IPS-NIHi7 (cell line): ENCODE data around the gene GFOD2.
"Not testable (repeated sequence)": the region's sequence is repeated elsewhere in the genome, so short reads cannot be mapped to it uniquely, and the experiment has no call there.

ENCODE experiments used
- DNase-seq: peaks from one replicate; pipeline ENCODE4 v3.0.0; 2012; ENCODE audit warnings: mixed read lengths; ENCODE audit errors: extremely low spot score

Gene GFOD2

DNA sequence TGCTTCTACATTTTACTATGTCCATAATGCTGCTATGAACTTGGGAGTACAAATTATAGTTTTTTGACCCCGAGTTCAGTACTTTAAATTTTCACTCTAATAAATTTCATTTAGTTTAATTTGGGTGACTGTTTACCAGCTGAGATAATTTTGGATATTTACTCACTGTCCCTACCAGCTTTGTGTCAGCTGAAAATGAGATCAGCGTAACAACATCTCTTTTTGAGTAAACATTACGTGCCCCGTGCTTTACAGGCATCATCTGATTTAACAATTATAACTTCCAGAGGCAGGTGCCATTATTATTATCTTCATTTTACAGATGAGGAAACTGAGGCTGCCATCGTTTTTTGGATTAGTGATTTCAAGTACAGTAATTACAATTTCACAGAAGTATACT lies 15.0 kb downstream of the GFOD2 start:
- no peak for DNase-seq

GRCh38 chr16:67703626-67704025 lies 15.5 kb downstream of the GFOD2 start:
- DNase-seq, result no peak

DNA sequence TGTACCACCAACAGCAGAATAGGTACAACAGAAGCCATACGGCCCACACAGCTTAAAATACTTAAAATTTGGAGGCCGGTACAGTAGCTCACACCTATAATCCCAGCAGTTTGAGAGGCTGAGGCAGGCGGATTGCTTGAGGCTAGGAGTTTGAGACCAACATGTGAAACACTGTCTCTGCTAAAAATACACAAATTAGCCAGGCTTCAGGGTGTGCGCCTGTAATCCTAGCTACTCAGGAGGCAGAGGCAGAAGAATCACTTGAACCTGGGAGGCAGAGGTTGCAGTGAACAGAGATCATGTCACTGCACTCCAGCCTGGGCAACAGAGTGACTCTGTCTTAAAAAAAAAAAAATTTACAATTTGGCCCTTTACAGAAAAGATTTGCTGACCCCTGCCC lies 17.0 kb downstream of the GFOD2 start:
- DNase-seq, result no peak

DNA sequence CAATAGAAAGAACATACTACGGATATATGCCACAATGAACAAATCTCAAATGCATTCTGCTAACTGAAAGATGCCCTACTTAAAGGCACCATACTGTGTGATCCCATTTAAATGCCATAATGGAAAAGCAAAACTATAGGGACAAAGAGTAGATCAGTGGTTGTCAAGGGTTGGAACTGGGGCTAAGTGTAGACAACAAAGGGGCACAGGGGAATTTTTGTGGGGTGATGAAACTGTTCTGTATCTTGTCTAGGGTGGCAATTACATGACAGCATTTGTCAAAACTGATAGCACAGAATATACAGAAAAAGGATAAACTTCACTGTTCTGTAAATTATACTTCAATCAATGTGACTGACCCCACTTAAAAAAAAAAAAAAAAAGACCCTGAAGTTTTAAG lies 17.7 kb downstream of the GFOD2 start:
- no peak for DNase-seq

DNA sequence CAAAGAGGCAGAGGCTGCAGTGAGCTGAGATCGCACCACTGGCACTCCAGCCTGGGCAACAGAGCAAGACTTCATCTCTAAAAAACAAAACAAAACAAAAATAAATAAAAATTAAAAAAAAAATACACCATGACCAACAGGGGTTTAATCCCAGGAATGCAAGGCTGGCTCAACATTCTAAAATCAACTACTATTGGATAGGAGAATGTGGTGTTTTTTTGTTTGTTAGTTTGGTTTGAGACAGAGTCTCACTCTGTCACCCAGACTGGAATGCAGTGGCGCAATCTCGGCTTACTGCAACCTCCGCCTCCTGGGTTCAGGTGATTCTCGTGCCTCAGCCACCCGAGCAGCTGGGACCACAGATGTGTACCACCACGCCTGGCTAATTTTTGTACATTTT lies 19.9 kb downstream of the GFOD2 start:
- DNase-seq, result no peak

- DNase-seq, result no peak
Measured at GRCh38 chr16:67697422-67698185, 21.5 kb downstream of the GFOD2 start.

GRCh38 chr16:67694611-67695010 lies 24.5 kb downstream of the GFOD2 start:
- no peak for DNase-seq

GRCh38 chr16:67693517-67694285 lies 25.4 kb downstream of the GFOD2 start:
- not testable (repeated sequence) for DNase-seq

DNA sequence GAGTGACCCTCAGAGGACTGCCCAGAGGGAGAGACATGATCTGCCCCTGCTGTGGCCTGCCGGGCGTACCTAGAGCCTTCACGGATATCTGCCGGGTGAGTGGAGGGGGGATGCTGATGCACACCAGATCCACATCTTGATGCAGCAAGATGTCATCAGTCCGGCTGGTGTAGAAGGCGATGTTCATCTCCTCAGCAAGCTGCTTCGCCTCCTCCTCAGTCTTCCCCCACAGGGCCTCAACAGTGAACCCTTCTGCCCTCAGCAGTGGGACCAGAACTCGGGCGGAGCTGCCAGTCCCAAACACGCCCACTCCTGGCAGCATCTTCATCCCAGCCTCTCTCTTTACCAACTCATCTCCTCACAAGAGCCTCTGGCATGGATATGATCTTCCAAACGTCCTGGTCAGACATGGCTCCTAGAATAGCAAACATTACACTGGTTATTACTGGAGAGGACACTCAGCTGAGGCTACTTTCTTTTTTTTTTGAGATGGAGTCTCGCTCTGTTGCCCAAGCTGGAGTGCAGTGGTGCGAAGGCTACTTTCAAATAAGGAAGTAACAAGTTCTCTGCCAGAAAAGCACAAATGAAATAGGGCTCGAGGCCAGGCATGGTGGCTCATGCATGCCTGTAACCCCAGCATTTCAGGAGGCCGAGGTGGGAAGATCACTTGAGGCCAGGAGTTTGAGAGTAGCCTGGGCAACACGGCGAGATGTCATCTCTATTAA lies 33.6 kb downstream of the GFOD2 start:
- no peak for DNase-seq

DNA sequence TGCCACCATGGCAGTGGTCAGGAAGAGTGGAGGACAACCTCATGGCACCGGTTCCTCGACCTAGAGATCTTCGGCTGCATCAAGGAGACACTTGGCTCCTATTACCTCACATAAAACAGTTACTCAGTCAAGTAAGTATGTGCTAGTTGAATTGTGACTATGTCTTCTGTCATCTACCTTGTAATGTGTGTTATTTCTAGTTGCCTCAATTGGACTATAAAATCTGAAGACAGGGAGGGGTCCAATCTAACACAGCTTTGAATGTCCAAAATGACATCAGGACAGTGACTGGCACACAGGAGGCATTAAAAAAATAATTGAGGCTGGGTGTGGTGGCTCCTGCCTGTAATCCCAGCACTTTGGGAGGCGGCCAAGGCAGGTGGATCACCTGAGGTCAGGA lies 35.3 kb downstream of the GFOD2 start:
- DNase-seq, result no peak

GRCh38 chr16:67679935-67680897 lies 38.9 kb downstream of the GFOD2 start:
- no peak for DNase-seq

DNA sequence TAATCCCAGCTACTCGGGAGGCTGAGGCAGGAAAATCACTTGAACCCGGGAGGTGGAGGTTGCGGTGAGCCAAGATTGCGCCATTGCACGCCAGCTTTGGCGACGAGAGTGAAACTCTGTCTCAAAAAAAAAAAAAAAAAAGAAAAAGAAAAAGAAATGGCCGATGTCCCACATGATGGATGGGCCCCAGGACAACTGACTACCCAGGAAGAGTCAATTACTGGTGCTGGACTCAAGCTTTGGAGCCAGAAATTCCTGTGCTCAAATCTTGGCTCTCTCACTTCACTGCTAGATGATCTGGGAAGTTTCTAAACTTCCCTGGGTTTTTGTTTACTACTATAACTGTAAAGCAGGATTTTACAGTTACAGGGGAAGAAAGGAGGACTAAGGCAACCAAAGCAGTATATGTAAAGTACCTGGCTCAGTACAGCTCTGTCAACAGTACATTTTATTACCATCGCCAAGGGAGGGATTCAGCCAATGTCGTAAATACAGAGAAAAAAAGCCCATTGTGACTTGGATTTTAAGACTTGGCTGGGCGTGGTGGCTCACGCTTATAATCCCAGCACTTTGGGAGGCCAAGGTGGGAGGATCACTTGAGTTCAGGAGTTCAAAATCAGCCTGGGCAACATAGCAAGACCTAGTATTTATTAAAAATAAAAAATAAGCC lies 40.6 kb downstream of the GFOD2 start:
- no peak for DNase-seq

DNA sequence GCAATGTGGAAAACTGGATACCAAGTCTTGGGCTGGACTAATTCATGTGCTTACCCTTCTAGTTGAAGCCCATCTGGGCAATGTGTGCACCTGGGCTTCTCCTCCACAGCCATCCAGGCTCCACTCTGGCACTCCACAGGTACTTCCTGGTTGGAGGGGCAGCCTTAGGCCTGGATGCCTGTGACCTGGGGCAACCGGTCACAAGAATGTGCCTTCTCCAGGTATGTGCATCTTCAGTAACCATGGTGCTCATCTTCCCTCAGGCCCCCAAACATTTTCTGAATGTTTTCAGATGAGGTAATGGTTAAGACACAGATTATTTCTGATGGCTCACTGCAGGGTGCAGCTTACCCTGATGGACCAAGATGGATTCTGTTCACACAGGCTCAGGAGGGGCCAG lies 41.4 kb downstream of the GFOD2 start:
- DNase-seq, result no peak

DNA sequence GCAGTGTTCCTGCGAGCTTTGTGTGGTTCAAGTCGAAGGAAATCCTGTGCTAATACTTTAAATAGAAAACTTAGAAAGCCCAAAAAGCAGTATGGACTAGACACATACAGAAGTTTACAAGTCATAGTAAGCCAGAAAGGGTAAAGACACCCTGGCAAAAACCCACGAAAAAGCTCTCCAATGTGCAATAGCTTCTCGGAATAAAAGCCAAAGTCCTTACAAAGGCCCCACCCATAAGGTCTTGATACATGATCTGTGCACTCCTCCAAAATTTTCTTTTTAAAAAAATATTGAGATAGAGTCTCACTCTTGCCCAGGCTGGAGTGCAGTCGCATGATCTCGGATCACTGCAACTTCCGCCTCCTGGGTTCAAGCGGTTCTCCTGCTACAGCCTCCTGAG lies 42.2 kb downstream of the GFOD2 start:
- no peak for DNase-seq

DNA sequence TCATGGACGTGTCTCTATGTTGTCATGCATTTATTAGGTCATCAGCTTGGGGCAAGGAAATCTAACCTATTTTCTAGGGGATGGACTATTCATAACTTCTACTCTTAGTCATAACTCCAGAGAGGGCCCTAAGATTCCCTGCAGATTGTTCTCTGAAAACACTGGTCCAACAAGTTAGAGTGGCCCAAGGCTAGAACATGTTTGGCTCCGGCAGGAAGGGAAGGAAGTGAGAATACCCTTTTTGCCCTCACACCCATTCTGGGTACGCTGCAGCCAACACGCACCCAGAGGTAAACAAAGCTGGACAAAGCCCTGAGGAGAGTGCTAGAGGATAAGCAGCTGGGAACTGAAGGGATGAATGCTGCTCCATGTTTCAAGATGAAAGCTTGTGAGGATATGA lies 42.6 kb downstream of the GFOD2 start:
- DNase-seq, result no peak

DNA sequence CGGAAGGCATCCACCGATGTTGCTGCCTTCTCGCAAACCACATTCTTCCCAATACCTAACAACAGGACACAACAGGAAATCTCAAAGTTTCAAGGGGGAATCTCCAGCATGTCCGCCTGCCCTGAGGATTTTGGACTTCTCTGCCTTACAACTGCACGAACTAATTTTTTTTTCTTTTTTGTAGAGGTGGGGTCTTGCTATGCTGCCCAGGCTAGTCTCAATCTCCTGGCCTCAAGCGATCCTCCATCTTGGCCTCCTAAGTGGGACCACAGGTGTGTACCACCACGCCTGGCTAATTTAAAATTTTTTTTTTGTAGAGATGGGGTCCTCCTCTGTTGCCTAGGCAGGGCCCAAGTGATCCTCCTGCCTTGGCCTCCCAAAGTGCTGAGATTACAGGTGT lies 43.1 kb downstream of the GFOD2 start:
- no peak for DNase-seq

DNA sequence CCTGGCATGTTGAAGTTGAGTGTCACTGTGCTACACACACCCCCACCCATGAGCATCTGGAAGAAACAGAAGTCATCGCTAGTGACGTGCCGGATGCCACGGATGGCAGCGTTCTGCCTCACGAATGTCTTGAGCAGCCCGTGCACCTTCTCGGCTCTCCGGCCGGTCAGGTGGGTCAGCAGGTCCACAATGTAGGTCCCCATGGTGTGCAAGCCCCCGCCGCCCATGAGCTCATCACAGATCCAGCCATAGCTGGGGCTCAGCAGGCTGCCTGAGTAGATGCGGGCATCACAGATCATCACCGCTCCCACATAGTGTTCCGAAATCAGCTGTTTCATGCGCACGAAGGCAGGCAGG lies 43.6 kb downstream of the GFOD2 start:
- DNase-seq, result no peak

DNA sequence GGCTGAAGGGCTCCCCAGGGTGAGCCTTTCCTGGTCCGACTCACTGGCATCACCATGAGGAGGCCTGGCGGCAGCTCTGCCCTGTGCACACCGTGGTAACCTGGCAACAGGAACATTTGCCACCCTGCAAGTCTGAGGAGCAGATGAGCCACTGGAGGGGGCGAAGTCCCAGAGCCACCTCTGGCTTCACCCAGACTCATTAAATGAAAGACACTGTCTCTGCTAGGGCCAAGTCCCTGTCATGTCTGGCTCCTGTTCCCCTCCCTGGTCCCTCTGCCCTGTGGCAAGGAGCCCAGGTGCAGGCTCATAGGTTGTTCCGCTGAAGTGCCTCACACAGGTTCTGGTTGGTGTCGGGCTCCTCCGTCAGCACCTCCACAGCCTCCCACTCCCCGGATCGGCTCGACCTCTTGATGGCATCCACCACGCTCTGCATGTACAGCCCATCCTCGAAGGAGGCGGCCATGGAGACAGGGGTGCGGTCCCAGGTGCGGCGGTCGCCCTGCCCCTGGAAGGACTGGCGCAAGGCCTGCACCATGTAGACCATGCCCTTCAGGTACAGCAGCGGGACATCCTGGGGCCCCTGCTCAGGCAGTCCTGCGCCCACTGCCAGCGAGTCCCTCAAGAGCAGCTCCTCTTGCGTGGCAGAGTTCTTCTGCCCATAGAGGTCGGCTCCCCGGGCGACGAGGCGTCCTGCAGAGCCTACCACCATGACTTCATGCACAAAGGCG lies 44.1 kb downstream of the GFOD2 start:
- no peak for DNase-seq

DNA sequence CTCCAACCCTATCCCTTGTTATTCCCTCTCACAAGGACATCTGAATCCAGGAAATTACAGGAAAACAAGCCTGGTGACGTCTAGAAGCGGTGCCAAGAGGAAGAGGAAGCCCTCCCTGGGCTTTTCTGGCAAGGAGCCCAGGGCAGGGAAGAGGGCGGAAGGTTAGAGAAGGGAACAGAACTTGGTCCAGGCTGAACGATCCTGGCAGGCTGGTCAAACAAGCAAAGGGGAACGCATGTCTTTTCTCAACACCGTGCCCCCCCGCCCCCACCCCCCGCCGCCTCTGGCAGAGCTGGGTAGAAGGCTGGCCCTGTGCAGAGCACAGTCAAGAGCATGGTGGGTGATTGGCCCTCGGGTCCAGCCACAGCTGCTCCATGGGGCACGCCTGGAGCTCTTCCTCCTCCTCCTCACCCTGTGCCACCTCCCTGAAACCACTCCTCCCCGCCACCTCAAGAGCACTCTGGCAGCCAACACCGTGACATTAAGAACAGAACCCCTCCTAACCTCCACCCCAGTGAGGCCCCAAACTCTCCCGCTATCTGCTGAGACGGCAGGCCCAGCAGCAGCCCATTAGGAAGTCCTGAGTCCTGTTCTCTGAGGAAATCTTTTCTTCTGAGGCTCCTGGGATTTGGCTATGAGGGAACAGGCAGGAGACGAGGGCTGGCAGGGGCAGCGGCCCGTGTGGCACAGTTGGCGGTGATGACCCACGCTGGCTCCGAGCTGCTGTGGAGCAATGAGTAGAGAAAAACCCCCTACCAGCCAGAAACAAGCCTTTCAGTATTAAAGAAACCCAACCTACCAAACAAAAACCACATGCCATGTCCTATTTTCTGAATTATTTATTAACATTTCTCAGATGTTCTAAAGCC lies 45.2 kb downstream of the GFOD2 start:
- DNase-seq, result no peak
